ENCODE measurements around the gene PLCD3.
A peak's percentile ranks its signal among the peaks of the same experiment; 100 is the strongest.

Gene PLCD3

DNA sequence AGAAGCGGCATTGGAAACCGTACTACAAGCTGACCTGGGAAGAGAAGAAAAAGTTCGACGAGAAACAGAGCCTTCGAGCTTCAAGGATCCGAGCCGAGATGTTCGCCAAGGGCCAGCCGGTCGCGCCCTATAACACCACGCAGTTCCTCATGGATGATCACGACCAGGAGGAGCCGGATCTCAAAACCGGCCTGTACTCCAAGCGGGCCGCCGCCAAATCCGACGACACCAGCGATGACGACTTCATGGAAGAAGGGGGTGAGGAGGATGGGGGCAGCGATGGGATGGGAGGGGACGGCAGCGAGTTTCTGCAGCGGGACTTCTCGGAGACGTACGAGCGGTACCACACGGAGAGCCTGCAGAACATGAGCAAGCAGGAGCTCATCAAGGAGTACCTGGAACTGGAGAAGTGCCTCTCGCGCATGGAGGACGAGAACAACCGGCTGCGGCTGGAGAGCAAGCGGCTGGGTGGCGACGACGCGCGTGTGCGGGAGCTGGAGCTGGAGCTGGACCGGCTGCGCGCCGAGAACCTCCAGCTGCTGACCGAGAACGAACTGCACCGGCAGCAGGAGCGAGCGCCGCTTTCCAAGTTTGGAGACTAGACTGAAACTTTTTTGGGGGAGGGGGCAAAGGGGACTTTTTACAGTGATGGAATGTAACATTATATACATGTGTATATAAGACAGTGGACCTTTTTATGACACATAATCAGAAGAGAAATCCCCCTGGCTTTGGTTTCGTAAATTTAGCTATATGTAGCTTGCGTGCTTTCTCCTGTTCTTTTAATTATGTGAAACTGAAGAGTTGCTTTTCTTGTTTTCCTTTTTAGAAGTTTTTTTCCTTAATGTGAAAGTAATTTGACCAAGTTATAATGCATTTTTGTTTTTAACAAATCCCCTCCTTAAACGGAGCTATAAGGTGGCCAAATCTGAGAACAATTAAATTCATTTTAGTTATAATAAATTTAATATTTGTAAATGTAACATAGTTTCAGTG is 17.7 kb upstream of the PLCD3 start:
- no peak for DNase-seq (ENCODE audit: low read depth in 2 of 2)

- peak in 1 of 2 donors; percentile 48 for DNase-seq (ENCODE audit: low read depth in 2 of 2)
Measured at GRCh38 chr17:45149037-45149668, 16.8 kb upstream of the PLCD3 start.

DNA sequence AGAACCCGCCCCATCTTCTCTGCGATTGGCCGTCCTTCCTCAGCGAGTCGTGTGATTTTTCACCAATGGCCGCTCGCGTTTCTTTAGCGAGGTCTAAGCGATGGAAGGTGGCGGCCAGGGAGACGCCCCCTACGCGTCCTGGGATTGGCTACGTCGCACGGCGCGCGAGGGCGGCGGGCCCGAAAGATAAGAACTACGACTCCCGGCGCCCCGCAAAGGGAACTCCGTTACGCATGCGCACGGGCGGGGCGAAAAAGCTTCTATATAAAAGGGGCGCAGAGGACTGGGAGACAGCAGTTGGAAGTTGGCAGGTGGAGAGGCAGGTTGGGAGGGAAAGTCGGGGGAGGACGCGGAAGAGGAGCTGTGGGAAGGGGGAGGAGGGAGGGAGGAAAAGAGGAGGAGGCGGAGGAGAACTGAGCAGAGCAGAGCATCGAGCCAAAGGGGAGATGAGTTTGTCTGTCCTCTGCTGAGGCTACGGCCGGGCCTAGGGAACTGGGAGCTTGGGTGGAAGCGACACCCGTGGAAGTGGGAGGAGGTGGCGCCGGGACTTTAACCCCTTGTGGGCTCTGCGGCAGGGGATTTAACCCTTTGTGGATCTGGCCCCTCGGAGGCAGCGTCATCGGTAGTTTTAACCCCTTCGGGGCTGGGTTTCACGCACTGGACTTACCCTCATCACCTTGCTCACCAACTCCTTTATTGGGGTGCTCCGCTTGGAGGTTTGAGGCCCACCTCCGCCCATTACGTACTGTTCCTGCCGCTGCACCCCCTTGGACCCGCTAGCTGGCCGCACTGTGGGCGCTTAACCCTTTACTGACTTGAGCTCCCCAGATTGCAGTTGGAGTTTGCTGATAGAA is 16.1 kb upstream of the PLCD3 start, which contains the start of gene HEXIM1:
Gene HEXIM1 (plus strand): TSS at position 293 of the 854 bp plus-strand sequence. CDS start 716 bp downstream, outside the sequence.
- peak; percentile 98 for DNase-seq (ENCODE audit: low read depth in 2 of 2)

GRCh38 chr17:45147581-45148182 is 15.4 kb upstream of the PLCD3 start:
- DNase-seq (ENCODE audit: low read depth in 2 of 2): peak; percentile 51 to 53

DNA sequence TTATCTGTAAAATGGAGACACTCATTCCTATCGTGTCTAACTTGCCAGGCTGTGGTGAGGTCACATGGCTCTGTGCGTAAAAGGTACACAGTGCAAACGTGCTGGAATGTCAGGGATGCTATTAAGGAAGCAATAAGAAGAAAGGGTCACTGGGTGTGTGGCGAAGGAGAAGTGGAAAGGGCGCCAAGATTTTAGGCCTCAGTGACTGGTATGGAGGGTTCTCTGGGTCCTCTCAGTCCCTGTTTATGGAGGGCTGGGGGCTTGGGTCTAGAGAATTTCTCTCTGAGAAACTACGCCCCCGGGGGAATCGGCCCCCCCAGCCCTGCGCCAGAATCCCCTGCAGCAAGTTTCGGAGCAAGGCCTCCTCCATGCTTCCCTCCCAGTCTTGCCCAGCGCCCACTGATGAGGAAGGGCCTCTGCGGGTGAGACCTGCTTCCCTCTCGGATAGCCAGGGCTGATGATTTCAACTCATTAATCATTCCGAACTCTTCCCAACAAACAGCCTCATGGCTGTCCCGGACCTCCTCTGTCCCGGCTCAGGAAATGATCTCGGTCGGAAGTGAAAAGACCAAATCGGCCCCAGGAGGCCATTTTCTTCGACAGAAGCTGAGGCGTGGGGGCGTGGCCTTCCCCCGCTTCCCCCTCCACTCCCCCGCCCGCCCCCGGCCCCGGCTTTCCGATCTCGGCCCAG is 14.7 kb upstream of the PLCD3 start:
- no peak for DNase-seq (ENCODE audit: low read depth in 2 of 2)

GRCh38 chr17:45146592-45146889 is 14.2 kb upstream of the PLCD3 start:
- no peak for DNase-seq (ENCODE audit: low read depth in 2 of 2)

GRCh38 chr17:45146166-45146565 is 13.9 kb upstream of the PLCD3 start:
- DNase-seq (ENCODE audit: low read depth in 2 of 2): no peak

GRCh38 chr17:45145035-45145389 is 12.7 kb upstream of the PLCD3 start:
- DNase-seq (ENCODE audit: low read depth in 2 of 2): no peak

DNA sequence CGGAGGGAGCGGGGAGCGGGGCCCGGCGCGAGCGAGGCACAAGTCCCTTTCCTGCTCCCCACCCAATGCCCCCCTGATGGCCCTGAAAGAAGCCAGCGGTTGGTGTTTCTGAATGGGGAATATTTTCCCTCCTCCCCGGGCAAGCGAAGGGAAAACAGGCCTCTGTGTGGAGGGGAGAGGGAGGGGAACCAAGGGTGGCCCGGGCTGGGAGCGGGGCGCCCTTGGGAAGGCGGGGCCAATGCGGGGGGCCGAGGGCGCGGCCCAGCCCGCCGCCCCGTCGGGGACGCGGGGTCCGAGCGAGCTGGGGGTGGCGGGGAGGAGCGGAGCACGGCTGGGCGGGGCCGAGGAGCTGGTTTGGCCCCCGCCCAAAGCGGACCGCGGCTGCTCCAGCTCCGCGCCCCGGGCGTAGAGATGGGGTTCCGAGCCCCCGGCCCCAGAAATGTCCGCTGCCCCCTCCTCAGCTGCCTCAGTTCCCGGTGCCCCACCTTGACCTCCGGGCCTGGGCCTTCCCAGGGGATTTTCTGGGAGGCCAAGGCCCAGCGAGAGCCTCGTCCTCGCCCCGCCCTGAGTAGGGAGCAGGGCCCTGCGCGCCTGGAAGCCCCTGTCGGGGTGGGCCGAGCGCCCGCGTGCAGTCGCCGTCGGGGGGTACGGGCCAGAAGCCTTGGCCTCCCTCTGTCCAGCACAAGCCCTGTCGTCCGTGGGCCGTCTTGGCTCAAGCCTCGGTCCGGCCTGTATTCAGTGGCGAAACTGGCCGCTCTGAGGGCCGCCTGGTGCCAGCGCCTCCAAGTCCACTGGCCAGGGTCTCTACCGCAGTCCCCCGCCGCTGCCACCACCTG is 12.1 kb upstream of the PLCD3 start:
- DNase-seq (ENCODE audit: low read depth in 2 of 2): no peak

DNA sequence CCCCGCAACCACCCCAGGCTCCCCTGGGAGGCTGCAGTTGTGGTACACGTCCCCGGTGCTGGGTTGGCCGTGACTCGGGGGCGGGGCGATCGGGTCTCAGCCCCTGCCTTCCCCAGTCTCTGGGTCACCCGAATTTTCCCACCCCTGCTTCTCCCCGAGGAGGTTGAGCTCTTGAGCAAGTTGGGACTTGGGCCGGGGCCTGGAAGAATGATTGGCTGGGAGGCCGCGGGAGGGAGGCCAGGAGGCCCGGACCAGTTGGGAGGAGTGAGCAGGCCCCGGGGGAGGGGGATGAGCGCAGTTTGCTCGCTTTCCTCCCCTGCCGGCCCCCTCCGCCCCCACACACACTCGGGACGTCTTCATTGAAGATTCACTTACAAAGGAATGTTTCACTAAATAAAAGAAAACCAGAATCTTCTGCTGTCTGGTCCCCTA is 11.5 kb upstream of the PLCD3 start:
- DNase-seq (ENCODE audit: low read depth in 2 of 2): no peak

- no peak for DNase-seq (ENCODE audit: low read depth in 2 of 2)
Measured at GRCh38 chr17:45143094-45143670, 10.9 kb upstream of the PLCD3 start.

DNA sequence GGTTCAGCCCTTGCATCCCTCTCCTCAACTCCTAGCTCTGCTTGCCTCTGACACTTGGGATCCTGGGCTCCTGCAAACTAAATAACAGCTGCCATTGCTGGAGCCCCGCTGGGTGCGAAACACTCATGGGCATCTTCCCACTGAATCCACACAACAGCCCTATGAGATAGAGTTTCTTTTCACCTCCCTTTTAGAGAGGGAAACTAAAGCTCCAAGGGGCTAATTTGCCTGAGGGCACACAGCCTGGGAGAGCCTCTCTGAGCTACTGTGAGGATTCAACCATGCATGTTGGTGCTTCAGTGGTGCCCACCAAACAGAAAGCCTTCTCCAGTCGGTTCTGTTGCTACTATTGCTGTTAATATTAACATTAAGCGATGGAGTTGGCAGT is 7.2 kb upstream of the PLCD3 start:
- no peak for DNase-seq (ENCODE audit: low read depth in 2 of 2)

- DNase-seq (ENCODE audit: low read depth in 2 of 2): no peak
Measured at GRCh38 chr17:45138911-45139532, 6.7 kb upstream of the PLCD3 start.

DNA sequence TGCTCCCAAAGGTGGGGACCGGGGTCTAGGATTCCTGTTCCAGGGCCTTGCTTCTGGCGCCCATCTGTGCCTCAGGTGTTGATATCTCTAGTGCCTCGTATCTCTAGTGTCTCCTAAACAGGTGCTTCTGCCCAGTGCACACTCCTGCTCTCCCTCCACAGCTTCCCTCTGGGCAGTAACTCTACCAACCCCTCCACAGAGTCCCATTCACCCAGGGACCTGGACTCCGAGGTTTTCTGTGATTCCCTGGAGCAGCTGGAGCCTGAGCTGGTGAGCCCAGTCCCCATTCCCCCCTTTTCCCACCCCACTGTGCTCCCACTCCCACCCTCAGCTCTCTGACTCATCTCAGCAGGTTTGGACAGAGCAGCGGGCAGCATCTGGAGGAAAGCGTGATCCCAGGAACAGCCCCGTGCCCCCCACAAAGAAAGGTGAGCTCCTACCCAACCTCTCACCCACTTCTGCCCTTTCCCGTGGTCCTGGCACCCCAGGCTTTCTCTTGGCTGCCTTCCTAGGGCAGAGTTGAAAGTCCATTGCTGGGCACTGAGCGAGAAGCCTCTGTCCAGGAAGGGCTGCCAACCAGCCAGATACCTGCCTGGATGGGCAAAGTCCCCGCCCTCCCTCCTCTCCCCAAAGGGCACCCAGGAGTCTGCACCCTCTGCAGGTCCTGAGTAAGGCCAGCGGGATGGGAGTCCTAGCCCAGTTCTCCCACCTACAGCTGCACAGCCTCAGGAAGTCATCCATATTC is 5.4 kb upstream of the PLCD3 start:
- no peak for DNase-seq (ENCODE audit: low read depth in 2 of 2)

- DNase-seq (ENCODE audit: low read depth in 2 of 2): no peak
Measured at GRCh38 chr17:45136846-45137560, 4.7 kb upstream of the PLCD3 start.

- no peak for DNase-seq (ENCODE audit: low read depth in 2 of 2)
Measured at GRCh38 chr17:45135978-45136791, 3.9 kb upstream of the PLCD3 start.

Measured in stimulated activated CD8-positive, alpha-beta memory T cell treated with anti-CD3 and anti-CD28 coated beads, Interleukin-15, amount 100 ng/mL, for 4 hours (primary cell).